ENCODE results near the gene NSRP1. TPM values are rescaled to one million over a fixed set of nuclear protein-coding genes. Genes with fewer than 3 reads are reported as not detected.

Gene NSRP1
- total RNA-seq, 1 donor from 2014 or later, result 28.2 TPM

DNA sequence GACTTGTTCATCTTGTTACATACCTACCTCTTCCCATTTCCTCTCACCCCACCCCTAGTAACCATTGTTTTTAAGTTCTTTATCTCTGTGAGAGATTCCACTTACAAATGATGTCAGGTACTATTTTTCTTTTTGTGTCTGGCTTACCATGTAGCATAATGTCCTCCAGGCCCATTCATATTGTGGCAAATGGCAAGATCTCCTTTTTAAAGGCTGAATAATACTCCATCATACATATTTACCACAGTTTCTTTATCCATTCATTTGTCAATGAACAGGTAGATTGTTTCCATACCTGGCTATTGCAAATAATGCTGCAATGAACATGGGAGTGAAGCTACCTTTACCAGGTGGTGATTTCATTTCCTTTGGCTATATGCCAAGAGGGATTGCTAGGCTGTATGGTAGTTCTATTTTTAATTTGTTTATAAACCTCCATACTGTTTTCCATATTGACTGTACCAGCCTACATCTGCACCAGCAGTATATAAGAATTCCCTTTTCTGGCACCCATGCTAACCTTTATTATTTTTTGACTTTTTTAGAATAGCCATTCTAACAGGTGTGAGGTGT lies 53.9 kb downstream of the NSRP1 start:
- TF ChIP-seq, protein P1, sequence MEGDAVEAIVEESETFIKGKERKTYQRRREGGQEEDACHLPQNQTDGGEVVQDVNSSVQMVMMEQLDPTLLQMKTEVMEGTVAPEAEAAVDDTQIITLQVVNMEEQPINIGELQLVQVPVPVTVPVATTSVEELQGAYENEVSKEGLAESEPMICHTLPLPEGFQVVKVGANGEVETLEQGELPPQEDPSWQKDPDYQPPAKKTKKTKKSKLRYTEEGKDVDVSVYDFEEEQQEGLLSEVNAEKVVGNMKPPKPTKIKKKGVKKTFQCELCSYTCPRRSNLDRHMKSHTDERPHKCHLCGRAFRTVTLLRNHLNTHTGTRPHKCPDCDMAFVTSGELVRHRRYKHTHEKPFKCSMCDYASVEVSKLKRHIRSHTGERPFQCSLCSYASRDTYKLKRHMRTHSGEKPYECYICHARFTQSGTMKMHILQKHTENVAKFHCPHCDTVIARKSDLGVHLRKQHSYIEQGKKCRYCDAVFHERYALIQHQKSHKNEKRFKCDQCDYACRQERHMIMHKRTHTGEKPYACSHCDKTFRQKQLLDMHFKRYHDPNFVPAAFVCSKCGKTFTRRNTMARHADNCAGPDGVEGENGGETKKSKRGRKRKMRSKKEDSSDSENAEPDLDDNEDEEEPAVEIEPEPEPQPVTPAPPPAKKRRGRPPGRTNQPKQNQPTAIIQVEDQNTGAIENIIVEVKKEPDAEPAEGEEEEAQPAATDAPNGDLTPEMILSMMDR (conservative IDR thresholded peaks at IDR 0.05), result no peak
- no peaks in the 10 kb centered on the region for H3K4me1 Mint-ChIP-seq
- H3K27ac Mint-ChIP-seq (ENCODE audit: unreplicated experiment), result no peak overlapping the region
- no peak for DNase-seq (ENCODE audit: low read depth, low spot score)
- no peak overlapping the region for H3K4me3 Mint-ChIP-seq
- no peaks in the 10 kb centered on the region for H3K9me3 Mint-ChIP-seq
- no peaks in the 10 kb centered on the region for H3K36me3 Mint-ChIP-seq (ENCODE audit: low read depth)
- H3K27me3 Mint-ChIP-seq (ENCODE audit: low read depth), result no peaks in the 10 kb centered on the region

DNA sequence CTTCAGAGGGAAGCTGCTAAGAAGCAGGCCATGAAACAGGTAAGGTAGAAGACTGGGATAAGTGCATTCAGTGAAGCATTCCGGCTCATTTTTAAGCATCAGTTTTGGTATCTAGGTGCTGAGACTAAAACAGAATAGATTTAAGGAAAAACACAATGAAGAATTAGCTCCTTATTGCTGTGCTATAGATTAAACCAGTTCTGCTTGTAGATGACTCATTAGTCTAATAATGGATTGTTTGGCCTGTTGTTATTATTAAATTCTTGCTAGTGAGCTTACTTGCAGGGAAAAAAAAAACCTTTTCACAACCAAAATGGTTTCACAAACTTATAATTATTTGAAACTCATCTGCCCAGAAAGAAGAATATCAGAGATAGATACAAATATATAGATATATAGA lies 55.9 kb downstream of the NSRP1 start:
- no peak for DNase-seq (ENCODE audit: low read depth, low spot score)
- Mint-ChIP-seq H3K4me1 (no peaks in the 10 kb centered on the region), H3K9me3 (no peaks in the 10 kb centered on the region), H3K27ac (ENCODE audit: unreplicated experiment) (no peak overlapping the region), H3K36me3 (ENCODE audit: low read depth) (no peaks in the 10 kb centered on the region), H3K4me3 (no peak overlapping the region), H3K27me3 (ENCODE audit: low read depth) (no peaks in the 10 kb centered on the region)
- TF ChIP-seq, protein P1 (conservative IDR thresholded peaks at IDR 0.05), result no peak

DNA sequence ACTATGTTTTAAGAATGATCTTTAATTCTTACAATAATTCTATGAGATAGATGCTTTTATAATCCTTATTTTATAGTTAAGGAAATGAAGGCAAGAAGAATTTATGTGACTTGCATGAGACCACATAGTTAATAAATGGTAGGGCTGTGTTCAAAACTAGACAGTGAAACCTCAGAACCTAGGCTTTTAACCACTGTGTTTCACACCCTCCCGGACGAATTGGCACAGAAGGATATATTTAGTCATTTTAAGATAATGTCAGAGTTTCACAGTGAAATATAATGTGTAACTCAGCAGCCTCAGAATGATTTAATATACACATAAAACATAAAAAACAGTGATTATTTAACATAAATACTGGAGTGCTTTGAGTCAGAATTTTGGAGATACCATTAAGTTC lies 57.0 kb downstream of the NSRP1 start:
- H3K4me1 Mint-ChIP-seq, result no peaks in the 10 kb centered on the region
- no peak overlapping the region for H3K27ac Mint-ChIP-seq (ENCODE audit: unreplicated experiment)
- H3K4me3 Mint-ChIP-seq, result no peak overlapping the region
- no peak for DNase-seq (ENCODE audit: low read depth, low spot score)
- H3K27me3 Mint-ChIP-seq (ENCODE audit: low read depth), result no peaks in the 10 kb centered on the region
- TF ChIP-seq, protein P1 (conservative IDR thresholded peaks at IDR 0.05), result no peak
- H3K9me3 Mint-ChIP-seq, result no peaks in the 10 kb centered on the region
- no peaks in the 10 kb centered on the region for H3K36me3 Mint-ChIP-seq (ENCODE audit: low read depth)

- H3K4me1 Mint-ChIP-seq, result no peaks in the 10 kb centered on the region
- H3K36me3 Mint-ChIP-seq (ENCODE audit: low read depth), result no peaks in the 10 kb centered on the region
- H3K27ac Mint-ChIP-seq (ENCODE audit: unreplicated experiment), result no peak overlapping the region
- no peaks in the 10 kb centered on the region for H3K9me3 Mint-ChIP-seq
- no peaks in the 10 kb centered on the region for H3K27me3 Mint-ChIP-seq (ENCODE audit: low read depth)
- DNase-seq (ENCODE audit: low read depth, low spot score), result no peak
- TF ChIP-seq, protein P1 (conservative IDR thresholded peaks at IDR 0.05), result no peak
- no peak overlapping the region for H3K4me3 Mint-ChIP-seq
These were observed 57.9 kb downstream of the NSRP1 start for GRCh38 chr17:30174556-30174955.

GRCh38 chr17:30176855-30177254 lies 60.2 kb downstream of the NSRP1 start:
- H3K4me3 Mint-ChIP-seq, result no peak overlapping the region
- DNase-seq (ENCODE audit: low read depth, low spot score), result no peak
- no peak overlapping the region for H3K27ac Mint-ChIP-seq (ENCODE audit: unreplicated experiment)
- TF ChIP-seq, protein P1 (conservative IDR thresholded peaks at IDR 0.05), result no peak
- no peaks in the 10 kb centered on the region for H3K9me3 Mint-ChIP-seq
- H3K36me3 Mint-ChIP-seq (ENCODE audit: low read depth), result peaks cover 2% of the 10 kb centered on the region
- H3K4me1 Mint-ChIP-seq, result no peaks in the 10 kb centered on the region
- no peaks in the 10 kb centered on the region for H3K27me3 Mint-ChIP-seq (ENCODE audit: low read depth)

All from neural crest cell (in vitro differentiated cells).